GM12878 (cell line): ENCODE data around the gene GAS6.
"Not testable (repeated sequence)": the region's sequence is repeated elsewhere in the genome, so short reads cannot be mapped to it uniquely, and the experiment has no call there.

Experiments
- CHD2 ChIP-seq: IDR thresholded peaks from 2 replicates; pipeline ENCODE4 v1.6.1; 2011; ENCODE audit warnings: low read depth, low read length, improper control_type of control experiment, borderline replicate concordance
- EP300 ChIP-seq, 2 experiments: fragments of 150-350 bp in 1 of 2; IDR thresholded peaks; 2 replicates each; pipeline ENCODE4 v1.6.1; 2011 to 2012; ENCODE audit warnings: low read depth in 2 of 2, low read length in 2 of 2, borderline replicate concordance in 1 of 2, improper control_type of control experiment in 1 of 2, inconsistent platforms in 1 of 2; ENCODE audit not compliant: control insufficient read depth in 1 of 2
- HCFC1 ChIP-seq: fragments of 150-350 bp; IDR thresholded peaks from 2 replicates; pipeline ENCODE4 v1.6.1; 2014; ENCODE audit warnings: low read length
- POLR2AphosphoS5 ChIP-seq: IDR thresholded peaks from 2 replicates; pipeline ENCODE4 v1.6.1; 2011; ENCODE audit warnings: mild to moderate bottlenecking, low read length, inconsistent platforms
- ZNF274 ChIP-seq: IDR thresholded peaks from one replicate; pipeline ENCODE4 v1.8.0; 2011; ENCODE audit not compliant: insufficient read length, insufficient read depth
- ZSCAN29 ChIP-seq: fragments of 450-650 bp; IDR thresholded peaks from 2 replicates; pipeline ENCODE4 v1.6.1; 2017; ENCODE audit warnings: mild to moderate bottlenecking, moderate library complexity

DNA sequence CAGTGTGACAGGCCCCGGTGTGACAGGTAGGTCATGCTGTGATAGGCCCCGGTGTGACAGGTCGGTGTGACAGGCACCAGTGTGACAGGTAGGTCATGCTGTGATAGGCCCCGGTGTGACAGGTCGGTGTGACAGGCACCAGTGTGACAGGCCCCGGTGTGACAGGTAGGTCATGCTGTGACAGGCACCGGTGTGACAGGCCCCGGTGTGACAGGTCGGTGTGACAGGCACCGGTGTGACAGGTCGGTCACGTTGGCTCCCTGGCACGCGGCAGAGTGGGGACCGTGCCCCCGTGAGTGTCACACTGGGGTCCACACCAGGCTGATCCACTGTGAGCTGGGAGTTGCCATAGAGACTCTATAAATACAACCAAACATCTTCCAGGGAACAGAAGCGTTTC lies 29.9 kb downstream of the GAS6 start:
- not testable (repeated sequence) for TF ChIP-seq ZNF274; POLR2AphosphoS5; CHD2; HCFC1; EP300 (IDR thresholded peaks at IDR 0.05; ENCODE audit: borderline replicate concordance in 1 of 2, control insufficient read depth in 1 of 2, low read depth in 2 of 2, low read length in 2 of 2); ZSCAN29
